Measurements from ENCODE around the gene CAPZA2. TPM values are rescaled to one million over a fixed set of nuclear protein-coding genes. Genes with fewer than 3 reads are reported as not detected.

CAPZA2 gene
- total and polyA plus RNA-seq, 9 of the 15 experiments (the other 6 are each of a cell fraction or from before 2014, with no cell fraction given): 67.0 to 524 (median 176) TPM

GRCh38 chr7:116952635-116953371 is 90.4 kb downstream of the CAPZA2 start (continued):
- no peak for TF ChIP-seq ELK3 (CRISPR knock-in tag; IDR thresholded peaks at IDR 0.05)
- no peak for TF ChIP-seq ZNF384 (IDR thresholded peaks at IDR 0.05; ENCODE audit: low read depth, low read length)
- TF ChIP-seq GTF3C2 (IDR thresholded peaks at IDR 0.05; ENCODE audit: borderline replicate concordance, extremely low read depth, insufficient read length): no peak
- no peak for TF ChIP-seq CREB5 (CRISPR knock-in tag; IDR thresholded peaks at IDR 0.05)
- TF ChIP-seq CTCF (IDR thresholded peaks at IDR 0.05 in 2 of 3, conservative IDR thresholded peaks at IDR 0.05 in 1 of 3; ENCODE audit: insufficient read depth in 2 of 3, low read depth in 1 of 3, low read length in 3 of 3): no peak
- no peak for TF ChIP-seq VEZF1 (CRISPR knock-in tag; IDR thresholded peaks at IDR 0.05)
- TF ChIP-seq SMAD4 (CRISPR knock-in tag; conservative IDR thresholded peaks at IDR 0.05): no peak
- no peak for TF ChIP-seq ZBTB34 (CRISPR knock-in tag; IDR thresholded peaks at IDR 0.05)
- peak; percentile 15; the same call in 1 of the 2 replicates for TF ChIP-seq MAFK (IDR thresholded peaks at IDR 0.05; ENCODE audit: low read length)
- TF ChIP-seq SMAD2 (IDR thresholded peaks at IDR 0.05; ENCODE audit: low read depth, low read length): no peak
- TF ChIP-seq ZNF280B (CRISPR knock-in tag; IDR thresholded peaks at IDR 0.05): no peak
- no peak for TF ChIP-seq ZNF584 (CRISPR knock-in tag; IDR thresholded peaks at IDR 0.05; ENCODE audit: low read depth)
- peak; percentile 59 for TF ChIP-seq TBP (optimal IDR thresholded peaks at IDR 0.05; ENCODE audit: low read depth, low read length)
- no peak for TF ChIP-seq STAG1 (CRISPR knock-in tag; IDR thresholded peaks at IDR 0.05; ENCODE audit: borderline replicate concordance)

Data from K562 (cell line).